ENCODE measurements around the gene ZNF654. TPM values are rescaled to one million over a fixed set of nuclear protein-coding genes. Genes with fewer than 3 reads are reported as not detected.

Gene ZNF654
- total RNA-seq, 1 donor from 2014 or later = 6.6 TPM

DNA sequence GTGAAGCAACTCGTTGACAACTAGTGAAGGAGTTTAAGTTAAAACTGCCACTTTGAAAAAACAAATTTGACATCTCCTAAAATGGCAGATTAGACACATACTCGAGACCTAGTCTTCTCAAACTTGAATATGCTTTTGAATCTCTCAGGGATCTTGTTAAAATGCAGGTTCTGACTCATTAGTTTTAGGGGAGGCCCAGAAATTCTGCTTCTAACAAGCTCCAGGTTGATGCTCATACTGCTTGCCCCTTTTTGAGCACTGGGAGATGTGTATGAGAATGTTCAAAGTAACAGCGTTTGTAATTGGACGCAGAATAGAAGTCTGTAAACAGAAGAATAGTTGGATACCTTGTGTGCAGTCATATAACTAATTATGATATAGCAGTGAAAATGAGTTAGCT lies 92.3 kb downstream of the ZNF654 start:
- no peaks in the 10 kb centered on the region for H3K27me3 ChIP-seq (ENCODE audit: control insufficient read depth, insufficient read depth, low read length)
- DNase-seq (ENCODE audit: low read depth) = no peak
- peak overlapping the region; percentile 77 for H3K4me3 ChIP-seq (ENCODE audit: low read depth, low read length)
- TF ChIP-seq, protein P1, sequence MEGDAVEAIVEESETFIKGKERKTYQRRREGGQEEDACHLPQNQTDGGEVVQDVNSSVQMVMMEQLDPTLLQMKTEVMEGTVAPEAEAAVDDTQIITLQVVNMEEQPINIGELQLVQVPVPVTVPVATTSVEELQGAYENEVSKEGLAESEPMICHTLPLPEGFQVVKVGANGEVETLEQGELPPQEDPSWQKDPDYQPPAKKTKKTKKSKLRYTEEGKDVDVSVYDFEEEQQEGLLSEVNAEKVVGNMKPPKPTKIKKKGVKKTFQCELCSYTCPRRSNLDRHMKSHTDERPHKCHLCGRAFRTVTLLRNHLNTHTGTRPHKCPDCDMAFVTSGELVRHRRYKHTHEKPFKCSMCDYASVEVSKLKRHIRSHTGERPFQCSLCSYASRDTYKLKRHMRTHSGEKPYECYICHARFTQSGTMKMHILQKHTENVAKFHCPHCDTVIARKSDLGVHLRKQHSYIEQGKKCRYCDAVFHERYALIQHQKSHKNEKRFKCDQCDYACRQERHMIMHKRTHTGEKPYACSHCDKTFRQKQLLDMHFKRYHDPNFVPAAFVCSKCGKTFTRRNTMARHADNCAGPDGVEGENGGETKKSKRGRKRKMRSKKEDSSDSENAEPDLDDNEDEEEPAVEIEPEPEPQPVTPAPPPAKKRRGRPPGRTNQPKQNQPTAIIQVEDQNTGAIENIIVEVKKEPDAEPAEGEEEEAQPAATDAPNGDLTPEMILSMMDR (IDR thresholded peaks at IDR 0.05; ENCODE audit: insufficient read depth, low read length, poor library complexity, severe bottlenecking) = no peak
- no peaks in the 10 kb centered on the region for H3K36me3 ChIP-seq (ENCODE audit: control insufficient read depth, insufficient read depth, low read length)

DNA sequence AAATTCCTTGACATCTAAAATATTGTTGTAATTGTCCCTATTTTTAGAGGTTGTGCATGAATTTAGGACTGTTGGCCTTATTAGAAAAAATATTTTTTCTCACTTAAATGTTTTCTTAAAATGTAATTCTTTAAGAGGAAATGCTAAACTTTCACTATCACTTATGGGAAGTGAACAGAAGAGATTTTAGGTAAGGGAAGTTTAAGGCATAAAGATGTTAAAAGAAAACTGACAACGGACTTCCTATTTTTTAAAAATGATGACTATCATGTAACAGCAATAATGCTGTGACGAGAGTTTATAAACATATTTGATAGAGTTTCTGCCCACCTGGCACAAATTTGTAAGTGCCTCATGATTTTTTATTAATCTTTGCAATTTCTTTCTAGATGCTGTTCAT lies 93.8 kb downstream of the ZNF654 start:
- Histone ChIP-seq H3K27me3 (ENCODE audit: control insufficient read depth, insufficient read depth, low read length) (no peaks in the 10 kb centered on the region), H3K36me3 (ENCODE audit: control insufficient read depth, insufficient read depth, low read length) (no peaks in the 10 kb centered on the region), H3K4me3 (ENCODE audit: low read depth, low read length) (no peak overlapping the region)
- TF ChIP-seq, protein P1 (IDR thresholded peaks at IDR 0.05; ENCODE audit: insufficient read depth, low read length, poor library complexity, severe bottlenecking) = no peak
- no peak for DNase-seq (ENCODE audit: low read depth)

DNA sequence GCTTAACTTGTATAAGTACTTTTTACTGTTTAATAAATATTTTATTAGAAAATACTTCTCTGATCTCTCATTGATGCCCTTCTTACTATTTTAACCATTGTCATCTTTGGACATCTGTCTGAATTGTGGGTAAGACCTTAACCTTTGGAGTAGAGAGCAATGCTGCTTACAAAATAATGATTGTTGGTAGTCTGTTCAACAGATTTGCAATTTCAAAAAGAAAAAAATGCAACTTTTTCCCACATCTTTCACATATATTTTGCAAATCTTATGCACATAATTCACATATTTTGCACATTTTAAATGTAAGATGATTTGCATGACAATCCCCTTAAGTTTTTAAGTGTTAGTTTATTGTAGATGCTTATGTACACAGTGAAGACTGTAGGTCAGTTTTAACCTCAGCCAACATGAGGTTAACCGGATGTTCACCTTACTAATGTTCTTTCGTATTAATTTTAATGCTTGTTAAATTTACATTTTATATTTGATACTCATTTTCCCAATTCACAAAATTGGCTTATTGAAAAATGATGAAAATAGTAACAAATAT lies 107.4 kb downstream of the ZNF654 start:
- TF ChIP-seq, protein P1 (IDR thresholded peaks at IDR 0.05; ENCODE audit: insufficient read depth, low read length, poor library complexity, severe bottlenecking) = no peak
- H3K36me3 ChIP-seq (ENCODE audit: control insufficient read depth, insufficient read depth, low read length) = no peaks in the 10 kb centered on the region

DNA sequence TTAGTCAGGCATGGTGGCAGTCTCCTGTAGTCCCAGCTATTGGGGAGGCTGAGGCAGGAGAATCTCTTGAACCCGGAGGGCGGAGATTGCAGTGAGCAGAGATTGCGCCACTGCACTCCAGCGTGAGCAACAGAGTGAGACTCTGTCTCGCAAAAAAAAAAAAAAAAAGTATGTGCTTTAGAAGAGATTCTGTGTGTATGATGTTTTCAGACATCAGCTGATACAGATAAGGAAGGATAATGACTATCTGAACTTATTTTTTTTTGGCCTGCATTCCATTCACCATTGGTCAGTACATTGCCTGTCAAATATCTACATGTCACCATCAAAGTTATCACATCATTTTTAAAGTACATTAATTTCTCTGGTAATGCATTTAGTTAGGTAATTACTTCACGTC lies 108.1 kb downstream of the ZNF654 start:
- H3K27me3 ChIP-seq (ENCODE audit: control insufficient read depth, insufficient read depth, low read length) = no peaks in the 10 kb centered on the region
- H3K36me3 ChIP-seq (ENCODE audit: control insufficient read depth, insufficient read depth, low read length) = no peaks in the 10 kb centered on the region
- DNase-seq (ENCODE audit: low read depth) = no peak
- H3K4me3 ChIP-seq (ENCODE audit: low read depth, low read length) = no peak overlapping the region
- TF ChIP-seq, protein P1 (IDR thresholded peaks at IDR 0.05; ENCODE audit: insufficient read depth, low read length, poor library complexity, severe bottlenecking) = no peak

More for the DNA sequence above, 107.4 kb downstream of the ZNF654 start:
- H3K27me3 ChIP-seq (ENCODE audit: control insufficient read depth, insufficient read depth, low read length) = no peaks in the 10 kb centered on the region
- no peak overlapping the region for H3K4me3 ChIP-seq (ENCODE audit: low read depth, low read length)
- no peak for DNase-seq (ENCODE audit: low read depth)

DNA sequence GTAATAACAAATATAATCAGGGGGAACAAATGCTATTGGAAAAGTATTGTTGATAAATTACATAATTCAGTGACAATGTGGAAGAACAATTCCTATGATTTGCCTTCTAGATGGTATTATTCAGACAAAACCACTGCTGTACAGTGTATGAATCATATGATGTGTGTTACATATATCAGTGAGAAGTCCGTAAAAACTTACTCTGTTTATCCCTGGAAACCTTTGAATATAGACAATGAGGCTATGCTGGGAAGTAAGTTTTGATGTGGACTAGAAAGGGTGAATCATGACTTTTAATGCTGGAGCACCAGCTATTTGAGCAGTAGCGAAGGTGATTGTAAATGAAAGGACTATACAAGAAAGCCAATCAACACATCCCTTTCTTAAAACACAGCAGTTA lies 108.6 kb downstream of the ZNF654 start:
- Histone ChIP-seq H3K4me3 (ENCODE audit: low read depth, low read length) (no peak overlapping the region), H3K36me3 (ENCODE audit: control insufficient read depth, insufficient read depth, low read length) (no peaks in the 10 kb centered on the region), H3K27me3 (ENCODE audit: control insufficient read depth, insufficient read depth, low read length) (no peaks in the 10 kb centered on the region)
- no peak for DNase-seq (ENCODE audit: low read depth)
- TF ChIP-seq, protein P1 (IDR thresholded peaks at IDR 0.05; ENCODE audit: insufficient read depth, low read length, poor library complexity, severe bottlenecking) = no peak

DNA sequence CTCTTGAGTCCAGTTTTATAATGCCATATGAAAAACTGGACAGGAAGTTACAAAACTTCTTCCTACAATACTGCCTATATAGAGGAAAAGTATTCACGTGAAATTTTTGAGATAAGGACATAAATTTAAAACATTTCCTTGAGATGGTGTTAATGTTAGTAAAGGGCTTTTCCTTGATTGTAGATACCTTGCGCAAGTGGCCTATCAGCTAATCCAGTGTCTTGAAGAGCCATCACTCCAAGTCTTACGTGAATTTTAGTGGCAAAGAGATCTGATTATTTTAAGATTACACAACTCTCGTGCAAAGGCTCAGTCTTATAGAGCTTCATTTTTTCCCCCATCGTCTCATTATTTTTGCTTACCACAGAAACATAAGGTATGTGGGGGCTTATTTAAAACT lies 109.1 kb downstream of the ZNF654 start:
- no peak for DNase-seq (ENCODE audit: low read depth)
- Histone ChIP-seq H3K27me3 (ENCODE audit: control insufficient read depth, insufficient read depth, low read length) (no peaks in the 10 kb centered on the region), H3K4me3 (ENCODE audit: low read depth, low read length) (no peak overlapping the region), H3K36me3 (ENCODE audit: control insufficient read depth, insufficient read depth, low read length) (no peaks in the 10 kb centered on the region)
- TF ChIP-seq, protein P1 (IDR thresholded peaks at IDR 0.05; ENCODE audit: insufficient read depth, low read length, poor library complexity, severe bottlenecking) = no peak

All from kidney epithelial cell (primary cell).